Left renal cortex interstitium (tissue), 4 donors: Measurements from ENCODE around the gene VAV2. TPM values are rescaled to one million over a fixed set of nuclear protein-coding genes. Genes with fewer than 3 reads are reported as not detected.

Experiments used
- DNase-seq, 4 donors: peaks; one replicate each; pipeline ENCODE4 v3.0.0-alpha.2; 2013; ENCODE audit warnings: low read depth in 4 of 4, low spot score in 2 of 4, missing footprints in 1 of 4
- polyA plus RNA-seq, 4 donors: library from polyadenylated mRNA; unstranded; fragments of 120-200 nt; gene quantifications; one replicate each; pipeline ENCODE4 v1.2.1, GENCODE V29; 2013; ENCODE audit not compliant: insufficient read length in 4 of 4

VAV2 gene
- polyA plus RNA-seq, 4 donors, result 32.5 to 48.2 (median 38.4) TPM

- DNase-seq, result no peak
These were observed 96.8 kb downstream of the VAV2 start for GRCh38 chr9:133895335-133895734.

DNA sequence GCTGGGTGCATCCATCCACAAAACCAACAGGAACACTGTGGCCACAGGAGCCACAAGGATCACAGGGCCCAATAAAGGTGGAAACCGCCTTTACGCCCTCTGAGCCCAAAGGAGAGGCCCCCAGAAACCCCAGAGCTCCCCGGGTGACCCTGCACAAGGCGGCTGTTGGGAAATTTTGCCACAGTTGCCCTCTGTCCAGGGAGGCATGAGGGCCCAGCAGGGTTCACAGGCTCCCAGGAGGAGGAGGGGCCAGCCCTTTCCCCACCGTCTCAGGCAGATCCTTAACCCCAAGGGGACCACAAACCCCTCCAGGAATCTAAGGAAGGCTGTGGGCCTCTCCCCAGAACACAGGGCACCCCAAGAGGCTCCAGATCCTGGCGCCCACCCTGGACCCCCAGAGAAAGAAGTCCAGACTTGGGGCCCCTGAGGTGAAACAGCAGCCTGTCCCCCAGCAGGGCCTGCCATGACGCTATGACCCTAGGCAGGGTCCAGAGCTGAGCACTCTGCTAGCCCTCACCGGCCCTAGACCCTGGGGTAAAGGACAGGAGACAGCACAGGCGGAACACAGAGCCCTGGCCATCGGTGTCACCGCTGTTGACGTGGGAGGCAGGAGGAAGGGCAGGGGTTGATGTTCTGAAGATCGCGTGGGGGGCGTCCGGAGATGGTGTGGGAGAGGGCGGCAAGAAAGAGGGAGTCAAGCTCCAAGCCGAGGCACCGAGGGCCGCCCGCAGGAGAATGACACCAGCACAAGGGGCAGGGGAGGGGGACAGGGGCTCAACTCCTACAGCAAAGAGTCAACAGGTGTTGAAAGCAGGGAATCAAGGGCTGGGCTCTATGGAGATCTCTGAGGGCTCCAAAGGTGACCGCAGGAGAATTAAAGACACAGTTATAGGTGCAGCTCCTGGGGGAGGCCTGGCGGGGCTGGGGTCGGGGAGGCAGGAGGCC lies 97.5 kb downstream of the VAV2 start:
- DNase-seq, result no peak

DNA sequence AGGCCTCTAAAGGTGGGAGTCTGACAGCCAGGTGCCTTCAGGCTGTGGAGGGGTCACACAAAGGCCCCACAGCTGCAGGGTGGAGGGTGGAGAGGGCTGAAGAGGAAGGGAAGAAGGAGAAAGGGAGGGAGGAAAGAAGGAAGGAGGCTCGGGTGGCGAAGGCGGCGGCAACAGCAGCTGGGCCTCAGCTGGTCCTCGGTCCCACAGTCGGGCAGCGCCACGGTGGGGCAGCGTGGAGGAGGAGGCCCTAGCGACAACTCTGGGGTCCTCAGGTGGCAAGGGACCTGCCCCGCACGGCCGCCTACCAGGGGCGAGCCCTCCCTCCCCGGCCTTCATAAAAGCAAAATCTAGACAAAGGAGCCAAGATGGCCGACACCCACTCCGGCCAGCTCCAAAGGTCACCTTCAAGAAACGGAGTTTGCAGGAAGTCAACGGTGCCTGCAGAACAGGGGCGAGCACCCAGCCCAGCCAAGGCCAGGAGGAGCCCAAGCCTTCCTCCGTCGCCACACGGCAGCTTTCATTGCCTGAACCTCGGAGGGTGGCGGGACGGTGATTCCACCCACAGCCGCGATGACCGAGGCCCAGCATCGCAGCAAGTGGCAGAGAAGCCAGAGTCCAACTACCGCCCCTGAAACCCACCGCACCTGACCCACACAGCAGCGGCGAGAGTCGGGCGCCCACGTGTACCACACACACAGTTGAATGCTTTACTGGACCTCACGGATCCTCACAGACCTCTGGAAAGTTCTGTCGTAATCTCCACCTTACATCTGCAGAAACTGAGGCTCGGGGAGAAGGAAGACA lies 98.7 kb downstream of the VAV2 start:
- no peak for DNase-seq

DNA sequence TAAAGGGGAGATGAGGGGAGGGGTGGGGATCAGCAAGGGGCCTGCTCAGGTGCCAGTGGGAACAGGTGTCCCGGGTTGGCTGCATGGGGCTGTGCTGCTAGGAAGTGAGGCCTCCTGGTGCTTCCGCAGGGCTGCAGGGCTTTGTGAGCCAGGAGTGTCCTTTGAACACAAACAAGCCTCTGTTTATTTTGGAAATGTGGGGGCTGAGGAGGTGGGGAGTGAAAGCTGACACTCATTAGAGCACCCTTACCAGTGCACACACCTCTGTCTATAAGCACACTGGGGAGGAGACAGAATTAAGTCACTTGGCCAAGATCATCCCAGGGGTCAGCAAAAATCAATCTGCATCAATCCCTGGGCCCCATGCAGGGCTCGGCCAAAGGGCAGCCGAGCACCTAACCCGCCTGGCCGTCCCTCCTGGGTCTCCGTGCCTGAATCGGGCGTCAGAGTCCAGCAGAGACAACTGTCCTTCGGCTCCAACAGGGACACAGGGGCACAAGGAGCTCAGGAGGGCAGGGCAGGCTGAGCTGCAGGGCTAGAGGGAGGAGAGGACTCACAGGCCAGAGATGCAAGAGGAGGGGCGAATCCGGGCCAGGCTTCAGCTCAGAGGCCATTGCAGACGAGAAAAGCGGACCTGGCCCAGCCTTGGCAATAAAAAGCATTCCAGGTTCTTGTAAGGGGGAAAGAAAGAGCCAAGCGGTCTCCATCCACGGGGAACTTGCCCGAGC lies 99.8 kb downstream of the VAV2 start:
- no peak for DNase-seq

DNA sequence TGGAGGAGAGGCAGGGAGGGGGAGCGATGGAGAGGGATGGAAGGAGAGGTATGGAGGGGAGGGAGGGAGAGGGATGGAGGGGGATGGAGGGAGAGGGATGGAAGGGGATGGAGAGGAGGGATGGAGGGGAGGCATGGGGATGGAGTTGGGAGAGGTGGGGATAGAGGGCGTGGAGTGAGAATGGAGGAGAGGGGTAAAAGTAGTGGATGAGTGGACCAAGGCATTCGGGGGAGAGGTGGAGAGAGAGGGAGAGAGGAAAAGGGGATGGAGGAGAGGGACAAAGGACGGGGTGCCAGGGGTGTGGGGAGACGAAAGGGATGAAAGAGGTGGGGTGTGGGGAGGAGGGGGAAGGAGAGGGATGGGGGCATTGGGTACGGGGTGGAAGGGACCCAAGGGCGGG lies 100.4 kb downstream of the VAV2 start:
- no peak for DNase-seq

DNA sequence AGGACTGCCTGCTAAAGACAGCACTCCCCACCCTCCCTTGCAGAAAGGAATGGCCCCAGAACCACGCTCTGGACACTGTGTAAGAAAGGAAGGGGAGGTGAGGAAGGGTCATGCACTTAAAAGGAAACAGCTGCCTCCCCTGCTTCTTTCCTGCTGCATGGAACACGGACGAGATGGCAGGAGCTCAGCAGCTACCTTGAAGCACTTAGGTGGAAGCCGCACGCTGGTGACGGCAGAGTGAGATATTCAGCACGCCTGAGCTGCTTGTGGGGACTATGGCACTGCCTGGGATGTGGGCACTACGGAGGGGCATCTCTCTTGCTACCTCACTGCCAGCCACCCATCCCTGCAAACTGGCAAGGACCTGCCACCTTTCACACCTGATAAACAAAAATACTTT lies 101.5 kb downstream of the VAV2 start:
- DNase-seq, result no peak

DNA sequence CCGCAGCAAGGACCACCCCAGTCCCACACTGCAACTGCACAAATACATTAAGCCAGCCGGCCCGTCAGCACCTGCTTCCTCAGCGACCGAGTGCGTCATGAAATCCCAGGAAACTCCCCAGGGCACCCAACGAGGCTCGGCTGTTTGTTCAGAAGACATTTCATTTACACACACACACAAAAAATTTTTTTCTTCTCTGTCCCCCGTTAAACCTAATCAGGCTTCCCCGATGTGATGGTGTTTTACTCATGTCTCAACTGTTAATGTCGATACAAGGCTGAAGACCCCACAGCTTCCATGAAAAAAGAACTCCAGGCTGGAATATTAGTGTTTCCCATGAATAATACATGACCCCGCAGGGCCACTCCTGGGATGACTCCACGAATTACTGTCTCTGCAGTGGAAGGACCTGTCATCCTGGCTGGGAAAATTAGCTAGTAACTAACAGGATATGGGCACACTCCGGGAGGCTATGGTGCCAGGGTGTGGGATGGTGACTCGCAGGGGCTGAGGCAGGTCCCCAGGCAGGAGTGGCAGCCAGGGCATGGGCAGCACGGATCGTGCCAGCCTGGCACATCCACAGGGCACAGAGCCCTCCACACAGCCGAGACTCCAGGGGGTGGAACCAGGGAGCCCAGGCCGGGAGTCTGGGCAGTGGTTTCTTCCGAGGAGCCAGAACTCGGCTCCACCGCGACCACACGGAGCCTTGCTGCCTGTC lies 102.4 kb downstream of the VAV2 start:
- no peak for DNase-seq

GRCh38 chr9:133888809-133889491 lies 103.2 kb downstream of the VAV2 start:
- no peak for DNase-seq

GRCh38 chr9:133888048-133888808 lies 103.9 kb downstream of the VAV2 start:
- DNase-seq, result no peak

DNA sequence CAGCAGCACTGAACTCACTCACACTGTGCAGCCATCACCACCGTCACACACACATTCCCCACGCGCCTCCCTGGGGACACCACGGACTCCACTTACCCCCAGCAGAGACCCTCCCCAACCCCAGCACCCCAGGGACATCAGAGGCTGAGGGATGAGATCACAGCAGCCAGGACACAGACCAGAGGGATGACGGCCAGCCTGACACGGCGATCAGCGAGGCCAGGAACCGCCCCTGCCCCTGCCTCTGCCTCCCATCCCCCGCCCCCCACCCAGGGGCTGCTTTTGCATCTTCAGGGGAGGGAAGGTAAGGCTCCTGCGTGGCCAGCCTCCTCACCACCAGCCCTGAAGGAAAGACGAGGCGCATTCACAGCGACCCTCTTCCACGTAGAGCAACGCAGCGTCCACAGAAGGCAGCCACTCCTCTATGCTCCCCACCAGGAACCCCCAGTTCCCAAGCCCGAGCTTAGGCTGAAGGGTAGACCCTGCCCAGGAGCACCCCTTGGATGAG lies 104.5 kb downstream of the VAV2 start:
- DNase-seq, result no peak

- DNase-seq, result no peak
These were observed 105.3 kb downstream of the VAV2 start for GRCh38 chr9:133886563-133887501.

DNA sequence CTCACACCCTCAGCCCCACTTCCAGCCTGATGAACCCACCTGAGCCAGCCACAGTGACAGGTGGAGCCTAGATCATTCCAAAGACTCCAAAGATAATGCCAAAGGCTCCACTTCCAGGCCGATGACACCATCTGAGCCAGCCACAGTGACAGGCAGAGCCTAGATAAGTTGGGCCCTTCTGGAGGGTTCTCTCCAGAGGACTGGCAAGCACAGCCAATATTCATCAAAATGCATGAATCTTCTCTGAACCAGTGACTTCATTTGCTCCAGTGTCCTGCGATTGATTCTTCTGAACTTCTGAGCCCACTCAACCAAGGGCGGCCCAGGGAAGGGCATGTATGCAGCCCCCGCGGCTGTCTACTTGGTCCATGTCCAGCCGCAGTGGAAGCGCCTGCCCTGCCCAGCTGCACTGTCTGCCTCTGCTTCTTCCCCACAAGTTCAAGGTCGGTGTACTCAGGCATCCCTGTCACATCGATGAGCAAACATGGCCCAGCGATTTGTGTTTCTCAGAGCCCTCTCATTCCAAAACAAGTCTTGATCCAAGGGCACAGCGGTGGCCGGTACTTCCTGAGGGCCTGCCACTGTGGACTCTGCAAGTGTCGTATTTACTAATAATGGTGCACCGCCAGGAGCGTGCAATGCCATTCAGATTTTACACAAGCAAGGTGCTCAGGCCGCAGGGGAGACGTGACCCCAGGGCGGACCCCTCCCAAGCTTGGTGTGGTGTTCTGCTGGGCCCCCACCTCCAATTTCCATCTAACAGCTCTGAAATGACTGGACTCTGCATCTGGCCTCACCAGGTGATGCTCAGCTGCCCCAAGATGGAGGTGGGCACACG lies 107.0 kb downstream of the VAV2 start:
- DNase-seq, result no peak

GRCh38 chr9:133882849-133883755 lies 109.0 kb downstream of the VAV2 start:
- DNase-seq, result no peak

DNA sequence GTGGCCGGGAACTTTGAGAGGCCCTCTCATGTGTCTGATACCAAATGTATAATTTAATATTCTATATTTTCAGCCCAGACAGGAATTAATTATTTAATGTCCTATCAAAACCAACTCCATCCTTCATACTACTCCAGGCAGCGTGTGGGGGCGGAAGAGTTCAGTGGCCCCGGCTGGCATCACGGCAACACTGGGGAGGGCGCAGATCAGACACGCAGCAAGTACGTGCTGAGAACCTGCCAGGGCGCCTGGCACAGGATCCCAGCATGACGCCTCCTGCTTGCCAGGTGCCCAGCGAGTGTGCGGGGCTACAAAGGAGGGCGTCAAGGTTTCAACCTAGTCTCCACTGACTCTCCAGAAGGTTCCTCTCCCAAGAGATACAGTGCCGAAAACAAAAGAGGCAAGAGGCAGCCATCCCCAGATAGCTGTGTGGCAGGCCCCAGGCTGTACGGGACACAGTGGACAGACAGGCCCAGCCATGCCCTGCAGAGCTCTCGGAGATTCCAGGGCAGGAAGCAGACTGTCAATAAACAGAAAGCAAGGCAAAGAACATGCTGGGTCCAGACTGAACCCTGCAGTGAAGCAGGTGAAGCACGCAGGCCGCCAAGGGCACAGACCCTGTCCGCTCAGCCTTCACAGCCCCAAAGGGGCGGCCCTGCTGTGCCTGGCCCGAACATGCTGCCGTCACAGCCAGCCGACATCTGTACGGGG lies 110.3 kb downstream of the VAV2 start:
- DNase-seq, result no peak
